Activated naive CD8-positive, alpha-beta T cell (primary cell): Measurements from ENCODE around the gene SLC9A9.

Experiments used
- H3K27ac Mint-ChIP-seq: one replicate; pipeline ENCODE4 v1.8.0; 2021; ENCODE audit warnings: mixed read lengths
- H3K27me3 Mint-ChIP-seq: one replicate; pipeline ENCODE4 v1.8.0; 2021; ENCODE audit warnings: mixed read lengths
- H3K36me3 Mint-ChIP-seq: one replicate; pipeline ENCODE4 v1.8.0; 2021; ENCODE audit warnings: mixed read lengths
- H3K4me1 Mint-ChIP-seq: one replicate; pipeline ENCODE4 v1.8.0; 2021; ENCODE audit warnings: low read depth, mixed read lengths
- H3K4me3 Mint-ChIP-seq: one replicate; pipeline ENCODE4 v1.8.0; 2021; ENCODE audit warnings: mild to moderate bottlenecking, mixed read lengths
- H3K9me3 Mint-ChIP-seq: one replicate; pipeline ENCODE4 v1.8.0; 2021; ENCODE audit warnings: low read depth, mixed read lengths

The SLC9A9 gene

GRCh38 chr3:143619231-143619630, 229.0 kb downstream of the SLC9A9 start:
- H3K27ac Mint-ChIP-seq, result no peak overlapping the region
- H3K27me3 Mint-ChIP-seq, result no peaks in the 10 kb centered on the region
- H3K36me3 Mint-ChIP-seq, result peaks cover 31% of the 10 kb centered on the region
- no peak overlapping the region for H3K4me3 Mint-ChIP-seq
- H3K9me3 Mint-ChIP-seq, result no peaks in the 10 kb centered on the region
- H3K4me1 Mint-ChIP-seq, result no peaks in the 10 kb centered on the region

DNA sequence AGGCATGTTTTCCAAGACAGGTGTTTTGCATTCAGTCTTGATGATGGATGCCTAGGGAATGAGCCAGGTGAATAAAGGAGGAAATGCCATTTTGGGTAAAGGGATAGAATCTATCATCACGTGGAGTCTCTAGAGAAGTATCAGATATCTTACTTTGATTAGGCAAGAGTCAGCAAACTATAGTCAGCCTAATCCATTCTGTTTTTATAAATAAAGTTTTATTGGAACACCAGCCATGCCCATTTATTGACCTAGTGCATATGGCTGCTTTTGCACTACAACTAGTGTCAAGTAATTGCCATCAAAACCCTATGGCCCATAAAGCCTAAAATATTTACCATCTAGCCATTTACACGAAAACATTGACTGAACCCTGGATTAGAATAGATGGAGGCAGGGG, 231.2 kb downstream of the SLC9A9 start:
- Mint-ChIP-seq H3K27ac (no peak overlapping the region), H3K9me3 (no peaks in the 10 kb centered on the region), H3K27me3 (no peaks in the 10 kb centered on the region), H3K4me1 (no peaks in the 10 kb centered on the region), H3K4me3 (no peak overlapping the region), H3K36me3 (peaks cover 29% of the 10 kb centered on the region)

DNA sequence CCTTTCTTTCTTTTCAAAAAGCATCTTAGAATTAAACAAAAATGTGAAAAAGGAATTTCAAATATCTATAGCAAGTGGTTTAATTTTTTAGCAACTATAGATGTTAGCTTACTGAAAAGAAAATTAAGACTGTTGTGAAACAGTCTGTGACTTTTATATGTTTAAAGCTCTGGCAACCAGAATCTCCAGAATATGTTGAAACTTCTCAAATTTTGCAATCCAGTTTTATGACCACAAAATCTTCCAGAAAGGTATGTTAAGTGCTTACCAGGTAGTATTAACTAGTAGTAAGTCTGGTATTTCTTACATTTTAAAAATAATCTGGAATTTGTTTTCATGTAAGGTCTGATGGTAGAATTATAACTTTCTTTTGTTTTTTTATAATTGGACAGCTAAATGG, 235.0 kb downstream of the SLC9A9 start:
- H3K36me3 Mint-ChIP-seq, result peaks cover 12% of the 10 kb centered on the region

GRCh38 chr3:143612541-143612940, 235.7 kb downstream of the SLC9A9 start:
- Mint-ChIP-seq H3K27ac (no peak overlapping the region), H3K27me3 (no peaks in the 10 kb centered on the region), H3K36me3 (peaks cover 6% of the 10 kb centered on the region), H3K4me1 (no peaks in the 10 kb centered on the region), H3K4me3 (no peak overlapping the region), H3K9me3 (no peaks in the 10 kb centered on the region)

More for the DNA sequence above, 235.0 kb downstream of the SLC9A9 start:
- no peaks in the 10 kb centered on the region for H3K4me1 Mint-ChIP-seq
- H3K27ac Mint-ChIP-seq, result no peak overlapping the region
- no peaks in the 10 kb centered on the region for H3K27me3 Mint-ChIP-seq
- no peaks in the 10 kb centered on the region for H3K9me3 Mint-ChIP-seq
- H3K4me3 Mint-ChIP-seq, result no peak overlapping the region

DNA sequence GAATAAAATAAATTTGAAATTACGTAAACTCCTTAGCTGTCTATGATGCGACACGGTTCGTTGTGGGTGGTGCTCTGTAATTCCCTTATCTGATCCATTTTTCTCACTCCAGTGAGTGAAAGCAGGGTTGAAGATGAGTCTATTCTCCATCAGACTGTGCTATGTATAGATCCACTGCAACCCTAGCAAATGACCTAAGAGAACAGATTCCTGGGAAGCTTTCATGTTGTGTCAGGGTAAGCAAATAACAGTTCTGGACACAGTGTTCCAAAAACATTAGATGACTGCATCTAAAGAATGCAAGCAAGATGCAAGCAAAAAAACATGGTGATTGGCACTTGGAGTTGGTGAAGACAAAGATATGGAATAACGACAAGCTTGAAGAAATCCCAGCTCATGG, 239.3 kb downstream of the SLC9A9 start:
- Mint-ChIP-seq H3K27me3 (no peaks in the 10 kb centered on the region), H3K4me3 (no peak overlapping the region), H3K27ac (no peak overlapping the region), H3K4me1 (no peaks in the 10 kb centered on the region), H3K9me3 (no peaks in the 10 kb centered on the region), H3K36me3 (peaks cover 4% of the 10 kb centered on the region)

DNA sequence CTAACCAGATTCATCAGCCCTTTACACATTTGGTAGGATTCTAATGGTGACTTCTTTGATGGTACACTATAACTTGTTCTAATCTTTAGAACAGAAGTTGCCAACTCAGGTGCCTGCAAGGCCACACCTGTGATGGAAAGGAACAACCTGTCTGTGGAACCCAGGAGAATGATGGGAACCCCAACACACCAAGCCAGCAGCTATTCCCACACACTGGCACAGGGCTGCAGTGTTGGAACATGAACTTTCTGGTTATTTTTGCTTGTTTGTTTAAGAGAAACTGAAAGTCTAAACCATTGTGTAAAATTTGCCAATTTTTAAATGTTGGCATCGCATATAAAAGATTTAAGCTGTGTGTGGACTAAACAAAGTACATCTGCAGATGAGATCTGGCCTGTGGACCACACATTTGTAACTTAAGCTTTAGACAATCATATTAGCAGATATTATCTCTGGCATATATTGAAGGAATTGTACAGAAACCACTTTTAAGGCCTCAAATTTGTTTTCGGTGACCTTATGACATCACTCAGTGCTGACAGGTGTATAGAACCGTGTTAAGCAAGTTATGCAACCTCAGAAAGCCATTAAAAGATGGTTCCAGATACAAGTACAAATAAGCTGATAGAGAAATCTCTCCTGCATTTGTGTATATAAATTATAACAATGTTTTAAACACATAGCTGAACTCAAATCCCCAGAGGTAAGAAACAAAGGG, 242.9 kb downstream of the SLC9A9 start:
- Mint-ChIP-seq H3K4me3 (no peak overlapping the region), H3K36me3 (peaks cover 8% of the 10 kb centered on the region), H3K27ac (no peak overlapping the region), H3K27me3 (no peaks in the 10 kb centered on the region), H3K4me1 (peaks cover 3% of the 10 kb centered on the region), H3K9me3 (no peaks in the 10 kb centered on the region)

- Mint-ChIP-seq H3K9me3 (no peaks in the 10 kb centered on the region), H3K36me3 (peaks cover 8% of the 10 kb centered on the region), H3K4me1 (peaks cover 3% of the 10 kb centered on the region), H3K4me3 (no peak overlapping the region), H3K27ac (no peak overlapping the region), H3K27me3 (no peaks in the 10 kb centered on the region)
Observed at GRCh38 chr3:143604402-143605185, 243.7 kb downstream of the SLC9A9 start.

DNA sequence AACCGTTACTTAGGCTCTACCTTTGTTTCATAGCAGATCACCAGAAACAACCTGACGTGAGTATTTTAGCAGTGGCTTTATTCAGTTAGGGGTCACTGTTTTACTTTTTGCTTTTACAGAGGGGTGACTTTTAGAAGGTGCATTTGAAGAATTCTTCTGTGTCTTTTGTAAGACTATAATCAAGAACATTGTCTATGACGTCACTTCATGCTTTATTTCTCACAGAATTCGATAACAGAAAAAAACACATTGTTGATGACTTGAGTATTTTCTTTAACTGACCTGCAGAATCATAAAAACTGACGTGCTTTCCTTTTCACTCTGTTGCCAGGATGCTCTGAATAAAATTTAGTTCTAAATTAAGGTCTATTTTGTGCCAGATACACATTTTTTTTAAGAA, 244.5 kb downstream of the SLC9A9 start:
- no peak overlapping the region for H3K27ac Mint-ChIP-seq
- no peak overlapping the region for H3K4me3 Mint-ChIP-seq
- peaks cover 9% of the 10 kb centered on the region for H3K36me3 Mint-ChIP-seq
- H3K9me3 Mint-ChIP-seq, result no peaks in the 10 kb centered on the region
- H3K27me3 Mint-ChIP-seq, result no peaks in the 10 kb centered on the region
- peaks cover 3% of the 10 kb centered on the region for H3K4me1 Mint-ChIP-seq

DNA sequence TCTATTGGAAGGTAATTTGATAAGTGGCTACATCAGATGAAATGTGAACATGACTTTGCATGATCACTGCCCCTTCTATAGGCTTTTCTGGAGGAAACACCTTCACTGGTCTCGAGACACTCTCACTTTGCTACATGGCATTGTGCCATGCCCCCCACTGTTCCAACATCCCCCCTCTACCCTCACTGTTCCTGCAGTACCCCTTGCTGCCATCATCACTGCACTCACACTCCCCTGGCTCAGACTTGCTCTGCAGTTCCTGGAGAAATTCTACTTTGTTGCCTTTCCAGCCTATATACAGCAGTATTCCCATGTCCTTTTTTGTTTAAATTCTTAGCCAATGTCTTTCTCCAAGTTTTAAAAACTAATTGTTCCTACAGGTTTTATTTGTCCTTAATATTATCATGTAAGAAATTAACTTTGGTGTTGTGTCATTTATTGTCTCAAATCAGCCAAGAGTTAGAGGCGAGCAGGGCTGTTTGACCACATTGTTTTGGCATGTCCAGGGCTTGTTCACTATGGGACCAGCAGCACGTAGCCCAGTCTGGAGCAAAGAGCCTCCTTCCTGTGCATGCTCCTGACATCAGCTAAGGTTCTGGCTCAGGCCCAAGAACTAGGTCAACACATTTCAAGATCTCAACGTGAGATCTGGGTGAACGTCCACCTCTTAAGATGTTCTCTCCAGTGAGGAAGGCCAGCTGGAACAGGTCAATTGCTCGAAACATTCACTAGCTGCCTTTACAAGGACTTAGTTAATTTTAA, 246.4 kb downstream of the SLC9A9 start:
- Mint-ChIP-seq H3K4me3 (no peak overlapping the region), H3K27me3 (no peaks in the 10 kb centered on the region), H3K36me3 (peaks cover 10% of the 10 kb centered on the region), H3K9me3 (no peaks in the 10 kb centered on the region), H3K27ac (no peak overlapping the region), H3K4me1 (peaks cover 3% of the 10 kb centered on the region)

DNA sequence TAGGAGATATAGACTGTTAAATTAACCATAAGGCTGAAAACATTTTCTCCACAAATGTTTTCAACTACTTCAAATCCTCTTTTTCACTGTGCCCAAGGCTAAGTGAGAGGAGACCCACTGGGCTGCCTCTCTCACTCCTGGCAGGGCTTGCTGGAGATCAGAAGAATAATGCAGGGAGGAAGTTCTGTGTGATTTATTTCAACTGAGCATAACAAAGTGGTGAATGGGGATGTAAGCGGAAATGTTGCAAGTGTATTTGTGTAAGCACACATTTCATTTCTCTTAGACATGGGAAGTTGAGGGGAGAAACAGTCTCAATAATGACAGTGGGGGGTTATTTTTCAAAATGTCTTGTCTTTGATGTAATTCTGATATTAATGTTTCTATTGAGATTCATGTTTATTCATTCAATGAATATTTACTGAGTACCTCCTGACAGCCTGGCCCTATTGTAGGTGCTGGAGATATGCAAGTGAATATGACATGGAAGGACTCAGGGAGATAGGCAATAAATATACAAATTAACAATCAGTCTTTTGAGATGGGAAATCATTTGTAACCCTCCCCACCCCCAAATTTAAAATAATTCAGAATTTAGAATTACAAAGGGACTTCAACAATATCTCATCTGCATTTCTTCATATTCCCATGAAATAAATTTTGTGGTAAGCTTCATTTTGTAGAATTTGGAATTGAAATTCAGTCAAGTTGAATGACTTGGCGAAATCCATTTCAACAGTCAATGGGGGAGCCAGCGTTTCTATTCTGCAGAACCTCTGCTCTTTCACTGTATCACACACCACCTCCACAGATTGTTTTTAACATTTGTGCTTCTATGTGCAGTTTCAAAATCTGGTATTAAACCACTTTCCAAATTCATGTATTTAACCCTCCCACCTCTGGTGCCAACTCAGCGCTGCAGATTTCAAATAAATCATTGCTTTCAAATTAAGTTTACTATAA, 247.2 kb downstream of the SLC9A9 start:
- Mint-ChIP-seq H3K9me3 (no peaks in the 10 kb centered on the region), H3K36me3 (peaks cover 10% of the 10 kb centered on the region), H3K4me1 (peaks cover 3% of the 10 kb centered on the region), H3K4me3 (no peak overlapping the region), H3K27me3 (no peaks in the 10 kb centered on the region), H3K27ac (no peak overlapping the region)

GRCh38 chr3:143597774-143598652, 250.3 kb downstream of the SLC9A9 start:
- Mint-ChIP-seq H3K9me3 (no peaks in the 10 kb centered on the region), H3K4me1 (peaks cover 3% of the 10 kb centered on the region), H3K27me3 (no peaks in the 10 kb centered on the region)

DNA sequence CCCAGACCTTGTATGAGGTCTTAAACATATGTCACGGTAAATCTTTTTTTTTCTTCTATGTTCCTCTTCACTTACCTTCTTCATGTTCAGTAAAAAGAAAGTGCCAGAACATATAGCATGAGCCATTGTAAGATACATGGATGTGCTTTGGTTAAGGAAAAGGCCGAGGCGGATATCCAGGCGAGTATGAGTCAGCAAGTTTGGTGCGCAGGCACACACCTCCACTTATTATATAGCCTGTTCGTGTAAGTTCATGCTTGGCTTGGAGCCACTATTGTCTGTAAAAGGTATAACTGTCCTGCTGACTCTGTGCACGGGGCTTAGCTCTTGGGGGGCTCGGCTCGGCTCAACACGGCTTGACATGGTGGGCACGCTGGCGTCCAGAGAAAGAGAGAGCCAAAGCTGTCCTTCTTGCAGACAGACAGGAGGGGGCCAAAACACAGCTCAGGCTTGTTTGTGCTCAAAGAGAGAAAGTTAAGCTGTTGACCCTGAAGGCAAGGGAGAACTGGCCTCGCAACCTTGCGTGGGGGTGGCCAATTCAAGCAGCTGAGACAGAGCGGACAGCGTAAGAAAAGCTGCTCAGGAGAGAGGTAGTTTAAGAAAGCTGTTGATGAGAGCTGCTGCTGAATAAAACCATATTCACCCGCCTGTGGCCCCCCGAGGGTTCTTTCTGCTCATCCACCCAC, 251.2 kb downstream of the SLC9A9 start:
- H3K4me3 Mint-ChIP-seq, result no peak overlapping the region
- peaks cover 6% of the 10 kb centered on the region for H3K36me3 Mint-ChIP-seq
- peaks cover 3% of the 10 kb centered on the region for H3K4me1 Mint-ChIP-seq
- no peak overlapping the region for H3K27ac Mint-ChIP-seq
- H3K9me3 Mint-ChIP-seq, result no peaks in the 10 kb centered on the region
- no peaks in the 10 kb centered on the region for H3K27me3 Mint-ChIP-seq

More at GRCh38 chr3:143597774-143598652, 250.3 kb downstream of the SLC9A9 start:
- H3K4me3 Mint-ChIP-seq, result no peak overlapping the region
- peaks cover 6% of the 10 kb centered on the region for H3K36me3 Mint-ChIP-seq
- H3K27ac Mint-ChIP-seq, result no peak overlapping the region

DNA sequence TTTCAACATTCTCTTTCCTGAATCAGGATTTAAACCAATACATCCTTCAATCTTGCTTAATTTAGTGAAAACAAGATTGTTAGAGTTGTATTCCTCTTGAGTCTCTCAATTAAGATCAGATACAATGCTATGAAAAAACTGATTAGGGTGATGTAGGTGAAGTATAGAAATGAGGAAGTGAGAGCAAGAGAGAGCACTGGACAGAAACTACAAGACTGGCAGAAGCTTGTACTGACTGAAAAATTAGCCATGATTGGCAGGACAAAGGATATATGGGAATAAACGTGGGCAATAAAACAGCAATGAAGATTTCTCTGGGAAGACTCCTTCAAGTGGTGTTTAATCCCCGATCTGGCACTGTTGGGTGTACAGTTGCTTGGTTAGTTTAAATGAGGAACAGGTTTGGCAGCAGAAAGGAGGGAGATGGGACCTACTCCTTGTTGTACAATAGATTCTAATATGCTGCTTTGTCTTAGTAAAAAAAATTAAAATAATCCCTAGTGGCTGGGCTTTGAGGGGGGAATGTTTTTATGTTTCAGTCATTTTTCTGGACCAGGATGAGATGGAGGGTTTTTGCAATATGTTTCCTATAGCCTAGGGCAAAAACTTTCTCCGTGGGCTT, 252.7 kb downstream of the SLC9A9 start:
- H3K27me3 Mint-ChIP-seq, result no peaks in the 10 kb centered on the region

More for the DNA sequence above, 252.7 kb downstream of the SLC9A9 start:
- Mint-ChIP-seq H3K9me3 (no peaks in the 10 kb centered on the region), H3K36me3 (peaks cover 4% of the 10 kb centered on the region), H3K4me1 (peaks cover under 1% of the 10 kb centered on the region), H3K27ac (no peak overlapping the region), H3K4me3 (no peak overlapping the region)
